Superior temporal gyrus (tissue), 1 donor: ENCODE data around the gene STXBP5L.
"Not testable (repeated sequence)": the region's sequence is repeated elsewhere in the genome, so short reads cannot be mapped to it uniquely, and the experiment has no call there.

Experiments used
- DNase-seq: peaks from one replicate; pipeline ENCODE4 v3.0.0-alpha.2; 2016; ENCODE audit errors: extremely low spot score

Gene STXBP5L

DNA sequence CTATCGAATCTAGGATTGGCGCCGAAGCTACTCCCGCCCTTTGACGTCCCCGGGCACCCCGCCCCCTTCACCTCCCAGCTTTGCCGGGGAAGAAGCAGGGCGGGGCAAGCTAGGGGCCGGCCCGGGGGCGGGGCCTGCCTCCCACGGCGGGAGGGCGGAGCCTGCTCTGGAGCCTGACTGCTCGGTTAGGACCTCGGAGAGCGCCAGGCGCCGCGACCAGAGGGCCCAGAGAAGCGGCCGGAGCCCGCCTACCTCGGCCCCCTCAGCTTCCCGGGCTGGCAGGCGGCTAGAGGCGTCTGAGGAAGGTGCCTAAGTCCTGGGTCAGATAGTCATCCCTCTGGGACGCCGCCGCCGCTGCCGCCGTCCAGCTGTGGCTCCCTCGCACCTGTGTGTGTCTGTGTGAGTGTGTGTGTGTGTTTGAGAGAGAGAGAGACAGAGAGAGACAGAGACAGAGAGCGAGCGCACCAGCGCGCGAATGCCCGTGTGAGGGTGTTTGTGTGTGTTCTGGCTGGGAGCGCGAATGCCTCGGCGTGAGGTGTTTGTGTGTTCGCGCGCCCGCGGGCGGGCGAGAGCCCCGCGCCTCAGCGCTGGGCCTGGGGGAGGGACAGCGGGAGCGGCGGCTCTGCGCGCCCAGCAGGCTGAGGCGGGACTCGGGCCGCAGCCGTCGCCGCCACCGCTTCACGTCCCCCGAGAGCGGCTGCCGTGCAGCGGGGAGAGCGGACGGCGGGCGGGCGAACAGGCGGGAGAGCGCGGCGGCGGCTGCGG lies at the start of gene STXBP5L:
STXBP5L (plus strand) TSS at position 176 of the 765 bp plus-strand sequence. CDS start 1,374 bp downstream, outside the sequence.
- no peak for DNase-seq

- DNase-seq, result no peak
Measured at GRCh38 chr3:120858521-120858920, 49.5 kb upstream of the STXBP5L start.

- DNase-seq, result no peak
Measured at GRCh38 chr3:120864541-120864940, 43.5 kb upstream of the STXBP5L start.

GRCh38 chr3:120875507-120875906 lies 32.5 kb upstream of the STXBP5L start:
- DNase-seq, result no peak

DNA sequence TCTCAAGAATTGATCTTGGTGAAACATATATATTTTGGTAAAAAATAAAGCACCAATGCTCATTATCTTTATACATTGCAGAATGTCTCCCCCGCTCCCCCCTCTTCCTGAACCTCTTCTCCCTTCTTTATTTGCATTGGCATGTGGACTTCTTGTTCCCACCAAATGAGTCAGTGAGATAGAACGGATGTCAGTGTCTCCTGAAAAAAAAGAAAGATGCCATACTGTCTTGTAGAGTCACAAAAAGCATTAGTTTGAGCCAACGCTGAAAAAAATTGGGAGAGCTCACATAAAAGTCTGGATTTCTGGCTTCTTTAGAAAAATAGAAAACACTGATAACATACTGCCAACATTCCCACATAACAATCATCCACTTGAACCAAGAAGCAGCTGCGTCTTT lies 32.0 kb upstream of the STXBP5L start:
- no peak for DNase-seq

GRCh38 chr3:120879411-120879810 lies 28.6 kb upstream of the STXBP5L start:
- no peak for DNase-seq

- no peak for DNase-seq
Measured at GRCh38 chr3:120892921-120893320, 15.1 kb upstream of the STXBP5L start.

GRCh38 chr3:120894316-120895057 lies 13.5 kb upstream of the STXBP5L start:
- no peak for DNase-seq

GRCh38 chr3:120901716-120902115 lies 6.3 kb upstream of the STXBP5L start:
- not testable (repeated sequence) for DNase-seq

GRCh38 chr3:120903221-120903620 lies 4.8 kb upstream of the STXBP5L start:
- no peak for DNase-seq

- peak; percentile 72 for DNase-seq
Measured at GRCh38 chr3:120907659-120908029, 361 bp upstream of the STXBP5L start.

GRCh38 chr3:120908795-120909601 lies 993 bp downstream of the STXBP5L start:
- no peak for DNase-seq

DNA sequence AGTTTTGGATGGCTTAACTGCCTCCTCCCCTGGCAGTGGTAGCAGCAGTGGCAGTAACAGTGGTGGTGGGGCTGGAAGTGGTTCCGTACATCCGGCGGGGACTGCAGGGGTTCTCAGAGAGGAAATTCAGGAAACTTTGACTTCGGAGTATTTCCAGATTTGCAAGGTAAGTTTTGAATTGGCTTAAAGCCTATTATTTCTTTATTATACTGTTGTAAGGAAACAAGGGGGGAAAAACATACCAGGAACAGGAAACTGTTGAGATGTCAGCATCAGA lies 1.5 kb downstream of the STXBP5L start:
- no peak for DNase-seq

DNA sequence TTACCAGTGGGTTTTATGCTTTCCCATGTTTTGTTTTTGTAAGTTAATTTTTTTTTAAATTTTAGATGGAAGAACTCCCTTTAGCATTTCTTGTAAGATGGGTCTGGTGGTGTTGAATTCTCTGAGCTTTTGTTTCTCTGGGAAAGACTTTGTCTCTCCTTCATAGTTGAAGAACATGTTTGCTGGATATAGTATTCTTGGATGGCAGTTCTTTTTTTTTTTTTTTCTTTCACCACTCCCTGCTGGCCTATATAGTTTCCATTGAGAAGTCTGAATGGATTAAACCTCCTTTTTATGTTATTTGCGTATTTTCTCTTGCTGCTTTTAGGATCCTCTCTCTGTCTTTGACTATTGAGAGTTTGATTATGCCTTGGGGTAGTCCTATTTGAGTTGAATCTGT lies 18.1 kb downstream of the STXBP5L start:
- DNase-seq, result no peak

DNA sequence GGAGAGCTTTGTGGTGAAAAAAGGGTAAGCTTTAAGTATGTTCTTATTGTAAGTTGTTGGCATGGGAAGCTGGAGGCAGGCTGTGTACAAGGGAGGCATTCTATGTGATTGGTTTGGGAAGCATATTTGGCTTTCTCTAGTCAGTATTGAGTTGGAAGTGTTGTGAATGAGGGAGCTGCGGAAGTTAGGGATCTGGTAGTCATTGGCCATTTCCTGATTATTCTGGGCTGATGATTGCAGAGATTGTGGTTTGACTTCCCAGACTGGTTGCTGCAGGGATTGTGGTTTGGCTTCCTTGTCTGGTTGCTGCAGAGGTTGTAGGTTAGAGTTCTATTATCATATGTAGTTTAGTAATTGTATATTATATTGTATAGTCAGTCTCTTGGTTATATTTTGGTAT lies 21.0 kb downstream of the STXBP5L start:
- DNase-seq, result no peak

DNA sequence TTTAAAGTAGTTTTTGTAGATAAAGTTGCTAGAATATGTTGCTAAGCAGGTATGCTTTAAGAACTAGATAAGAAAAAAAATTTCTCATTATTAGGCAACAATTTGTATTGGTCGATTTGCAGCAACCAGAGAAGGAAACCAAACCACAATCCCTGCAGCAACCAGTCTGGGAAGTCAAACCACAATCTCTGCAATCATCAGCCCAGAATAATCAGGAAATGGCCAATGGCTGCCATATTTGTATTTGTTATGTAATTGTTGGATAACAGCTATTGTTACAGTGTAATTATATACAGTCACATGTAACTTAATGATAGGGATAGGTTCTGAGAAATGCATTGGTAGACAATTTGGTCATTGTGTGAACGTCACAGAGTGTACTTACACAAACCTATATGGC lies 23.6 kb downstream of the STXBP5L start:
- DNase-seq, result no peak

DNA sequence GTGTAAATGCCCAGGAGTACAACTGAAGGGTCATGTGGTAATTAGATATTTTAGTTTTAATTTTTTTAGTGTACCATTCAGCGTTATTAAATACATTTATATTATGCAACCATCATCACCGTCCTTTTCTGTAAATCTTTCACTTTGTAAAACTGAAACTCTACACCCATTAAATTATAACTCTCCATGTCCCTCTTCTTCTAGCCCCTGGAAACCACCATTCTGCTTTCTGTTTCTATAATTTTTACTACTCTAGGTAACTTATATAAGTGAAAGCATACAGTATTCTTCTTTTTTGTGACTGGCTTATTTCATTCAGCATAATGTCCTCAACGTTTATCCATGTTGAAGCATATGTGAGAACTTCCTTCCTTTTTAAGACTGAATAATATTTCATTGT lies 48.1 kb downstream of the STXBP5L start:
- DNase-seq, result no peak

- no peak for DNase-seq
Measured at GRCh38 chr3:120982608-120983320, 74.8 kb downstream of the STXBP5L start.

- DNase-seq, result no peak
Measured at GRCh38 chr3:120983321-120983665, 75.3 kb downstream of the STXBP5L start.

- no peak for DNase-seq
Measured at GRCh38 chr3:120983841-120984240, 75.8 kb downstream of the STXBP5L start.

DNA sequence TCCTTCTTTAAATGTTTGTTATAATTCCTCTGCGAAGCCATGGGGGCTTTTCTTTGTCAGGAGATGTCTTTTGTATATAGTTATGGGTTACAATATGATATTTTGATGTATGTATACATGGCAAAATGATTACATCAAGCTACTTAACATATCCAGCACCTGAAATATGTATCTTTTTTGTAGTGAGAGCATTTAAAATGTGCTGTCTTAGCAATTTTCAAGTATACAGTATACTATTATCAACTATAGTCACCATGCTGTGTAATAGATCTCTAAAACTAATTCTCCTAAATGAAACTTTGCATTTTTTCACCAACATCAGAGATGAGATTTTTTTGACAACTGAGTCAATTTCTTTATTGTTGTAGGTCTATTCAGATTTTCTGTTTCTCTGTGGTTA lies 77.2 kb downstream of the STXBP5L start:
- no peak for DNase-seq

- no peak for DNase-seq
Measured at GRCh38 chr3:120988994-120989393, 81.0 kb downstream of the STXBP5L start.
